CD4-positive, alpha-beta T cell (primary cell): ENCODE results near the gene TMC7. TPM values are rescaled to one million over a fixed set of nuclear protein-coding genes. Genes with fewer than 3 reads are reported as not detected.

ENCODE experiments used
- ATAC-seq: fragments of 200-7000 bp; cut with Tn5 transposase; one replicate; pipeline ENCODE4 v1.10.0; 2022; ENCODE audit warnings: mild to moderate bottlenecking; ENCODE audit not compliant: poor library complexity
- CTCF ChIA-PET: fragments of 350-600 bp; sonication (Branson Sonifier 250); formaldehyde crosslinking; loops from one replicate; lab custom pipeline; 2021; ENCODE audit warnings: antibody characterized with exemption, inconsistent platforms; lab: Charles Lee
- POLR2A ChIA-PET: fragments of 350-600 bp; sonication (Branson Sonifier 250); formaldehyde crosslinking; loops from one replicate; lab custom pipeline; 2021; ENCODE audit warnings: antibody characterized with exemption, inconsistent platforms; lab: Charles Lee
- DNase-seq, 14 experiments: peaks; one replicate each; pipeline ENCODE4 v3.0.0-alpha.2; 2013 to 2020; ENCODE audit warnings: mixed read lengths in 2 of 14
- H3K27ac ChIP-seq, 2 donors: one replicate each; pipeline versions ENCODE4 v1.5.1 to v1.7.0; 2013; ENCODE audit warnings: low read length in 2 of 2, low read depth in 1 of 2, mild to moderate bottlenecking in 1 of 2
- H3K27me3 ChIP-seq, 2 experiments: 1 replicate in 1 of 2; 2 replicates in 1 of 2; pipeline versions ENCODE4 v1.6.1 to v1.7.0; 2013; ENCODE audit warnings: low read length in 2 of 2, control low read depth in 1 of 2, mild to moderate bottlenecking in 1 of 2, moderate library complexity in 1 of 2; ENCODE audit not compliant: insufficient read depth in 2 of 2, control insufficient read depth in 1 of 2
- H3K36me3 ChIP-seq: one replicate; pipeline ENCODE4 v1.6.1; 2013; ENCODE audit warnings: low read length, control low read depth; ENCODE audit not compliant: insufficient read depth
- H3K4me1 ChIP-seq: one replicate; pipeline ENCODE4 v1.6.1; 2013; ENCODE audit warnings: low read length, control low read depth; ENCODE audit not compliant: insufficient read depth
- H3K4me3 ChIP-seq: one replicate; pipeline ENCODE4 v1.5.1; 2013; ENCODE audit warnings: mild to moderate bottlenecking, low read length, moderate library complexity
- H3K9me3 ChIP-seq, 2 experiments: 1 replicate in 1 of 2; 2 replicates in 1 of 2; pipeline versions ENCODE4 v1.6.1 to v1.7.0; 2013; ENCODE audit warnings: low read length in 2 of 2, mild to moderate bottlenecking in 2 of 2, control low read depth in 1 of 2, moderate library complexity in 1 of 2; ENCODE audit not compliant: control insufficient read depth in 1 of 2, insufficient read depth in 1 of 2
- H3K27ac Mint-ChIP-seq: one replicate; pipeline ENCODE4 v1.8.0; 2020; ENCODE audit warnings: mixed read lengths
- H3K27me3 Mint-ChIP-seq: one replicate; pipeline ENCODE4 v1.8.0; 2021; ENCODE audit warnings: mixed read lengths
- H3K36me3 Mint-ChIP-seq: one replicate; pipeline ENCODE4 v1.8.0; 2021; ENCODE audit warnings: low read depth, mixed read lengths
- H3K4me1 Mint-ChIP-seq: one replicate; pipeline ENCODE4 v1.8.0; 2021; ENCODE audit warnings: low read depth, mixed read lengths
- H3K4me3 Mint-ChIP-seq: one replicate; pipeline ENCODE4 v1.8.0; 2020; ENCODE audit warnings: mild to moderate bottlenecking, mixed read lengths
- H3K9me3 Mint-ChIP-seq: one replicate; pipeline ENCODE4 v1.8.0; 2020; ENCODE audit warnings: mixed read lengths
- intact Hi-C, 2 experiments: fragments of 100-400 bp; cut with DNase I in 1 of 2; cut with micrococcal nuclease in 1 of 2; formaldehyde crosslinking; loops; one replicate each; pipeline versions ENCODE4 v1.15.1 to v1.9.0; 2023 to 2025; cut with DNase I, micrococcal nuclease
- total RNA-seq, 174 experiments: library from RNA in 2 of 174; stranded (reverse) in 2 of 174; gene quantifications; one replicate each; pipeline ENCODE4 v1.2.3 and lab custom pipeline; 2021 to 2026
- TF ChIP-seq, protein P1 (sequence below): fragments of 200-600 bp; IDR thresholded peaks from one replicate; pipeline ENCODE4 v1.8.0; 2022; ENCODE audit warnings: antibody characterized with exemption, mild to moderate bottlenecking

The TMC7 gene
- total RNA-seq, 2 experiments from 2014 or later = not detected

DNA sequence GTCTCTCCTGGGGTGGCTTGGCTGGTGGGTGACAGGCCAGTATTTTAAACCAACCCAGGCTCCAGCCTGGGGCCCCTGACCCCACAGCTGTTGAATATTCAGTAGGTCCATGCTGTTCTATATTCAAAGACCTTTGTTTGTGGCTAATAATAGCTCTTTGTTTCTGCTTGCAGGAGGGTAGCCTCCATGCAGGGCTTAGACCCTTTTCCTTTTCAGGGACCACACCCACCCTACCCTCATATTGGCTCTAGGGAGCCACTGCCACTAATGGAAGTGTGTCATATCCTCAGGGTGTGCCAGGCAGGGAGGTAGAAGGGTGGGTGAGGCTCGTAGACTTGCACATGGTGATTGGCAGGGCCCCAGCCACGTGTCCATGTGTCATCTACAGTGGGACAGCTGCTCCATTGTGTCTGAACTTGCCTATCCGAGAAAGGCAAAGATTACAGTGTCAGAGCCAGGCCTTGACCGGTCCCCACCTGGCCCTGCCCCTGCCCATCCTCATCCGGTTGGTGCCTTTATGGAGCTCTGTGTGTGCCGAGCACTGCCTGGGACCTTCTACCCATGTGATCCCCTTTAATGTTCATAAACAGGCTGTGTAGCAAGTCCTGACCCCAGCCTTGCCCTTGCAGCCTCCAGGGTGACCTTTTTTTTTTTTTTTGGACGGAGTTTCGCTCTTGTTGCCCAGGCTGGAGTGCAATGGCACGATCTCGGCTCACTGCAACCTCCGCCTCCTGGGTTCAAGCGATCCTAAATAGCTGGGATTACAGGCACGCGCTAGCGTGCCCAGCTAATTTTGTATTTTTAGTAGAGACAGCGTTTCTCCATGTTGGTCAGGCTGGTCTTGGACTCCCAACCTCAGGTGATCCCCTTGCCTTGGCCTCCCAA lies 22.1 kb downstream of the TMC7 start:
- ATAC-seq (no peak), DNase-seq (no peak)
- no peaks in the 10 kb centered on the region for H3K4me1 Mint-ChIP-seq
- H3K4me3 ChIP-seq = no peak overlapping the region
- no peaks in the 10 kb centered on the region for H3K4me1 ChIP-seq
- no peaks in the 10 kb centered on the region for H3K36me3 ChIP-seq
- H3K27me3 Mint-ChIP-seq = peaks cover 6% of the 10 kb centered on the region
- H3K27ac Mint-ChIP-seq = no peak overlapping the region
- no peaks in the 10 kb centered on the region for H3K36me3 Mint-ChIP-seq
- H3K9me3 Mint-ChIP-seq = no peaks in the 10 kb centered on the region
- POLR2A ChIA-PET = no interaction called here
- intact Hi-C loops = no loop called here
- TF ChIP-seq, protein P1, sequence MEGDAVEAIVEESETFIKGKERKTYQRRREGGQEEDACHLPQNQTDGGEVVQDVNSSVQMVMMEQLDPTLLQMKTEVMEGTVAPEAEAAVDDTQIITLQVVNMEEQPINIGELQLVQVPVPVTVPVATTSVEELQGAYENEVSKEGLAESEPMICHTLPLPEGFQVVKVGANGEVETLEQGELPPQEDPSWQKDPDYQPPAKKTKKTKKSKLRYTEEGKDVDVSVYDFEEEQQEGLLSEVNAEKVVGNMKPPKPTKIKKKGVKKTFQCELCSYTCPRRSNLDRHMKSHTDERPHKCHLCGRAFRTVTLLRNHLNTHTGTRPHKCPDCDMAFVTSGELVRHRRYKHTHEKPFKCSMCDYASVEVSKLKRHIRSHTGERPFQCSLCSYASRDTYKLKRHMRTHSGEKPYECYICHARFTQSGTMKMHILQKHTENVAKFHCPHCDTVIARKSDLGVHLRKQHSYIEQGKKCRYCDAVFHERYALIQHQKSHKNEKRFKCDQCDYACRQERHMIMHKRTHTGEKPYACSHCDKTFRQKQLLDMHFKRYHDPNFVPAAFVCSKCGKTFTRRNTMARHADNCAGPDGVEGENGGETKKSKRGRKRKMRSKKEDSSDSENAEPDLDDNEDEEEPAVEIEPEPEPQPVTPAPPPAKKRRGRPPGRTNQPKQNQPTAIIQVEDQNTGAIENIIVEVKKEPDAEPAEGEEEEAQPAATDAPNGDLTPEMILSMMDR = no peak
- no peak overlapping the region for H3K27ac ChIP-seq
- no peaks in the 10 kb centered on the region for H3K27me3 ChIP-seq
- H3K9me3 ChIP-seq = peaks cover 0 to 8% of the 10 kb centered on the region in 2 experiments
- H3K4me3 Mint-ChIP-seq = no peak overlapping the region
- CTCF ChIA-PET = no interaction called here

GRCh38 chr16:19006446-19007315 lies 22.9 kb downstream of the TMC7 start:
- intact Hi-C loops = no loop called here
- H3K4me3 Mint-ChIP-seq = no peak overlapping the region
- CTCF ChIA-PET = no interaction called here

More at GRCh38 chr16:19006446-19007315, 22.9 kb downstream of the TMC7 start:
- ATAC-seq (no peak), DNase-seq (no peak)
- Mint-ChIP-seq H3K27ac (no peak overlapping the region), H3K27me3 (peaks cover 6% of the 10 kb centered on the region), H3K36me3 (no peaks in the 10 kb centered on the region), H3K4me1 (no peaks in the 10 kb centered on the region), H3K9me3 (no peaks in the 10 kb centered on the region)
- TF ChIP-seq, protein P1 = no peak
- Histone ChIP-seq H3K36me3 (no peaks in the 10 kb centered on the region), H3K27me3 (no peaks in the 10 kb centered on the region), H3K4me1 (no peaks in the 10 kb centered on the region), H3K27ac (no peak overlapping the region), H3K9me3 (peaks cover 0 to 8% of the 10 kb centered on the region in 2 experiments), H3K4me3 (no peak overlapping the region)
- POLR2A ChIA-PET = no interaction called here
